ENCODE data around the gene SLC25A28.

The SLC25A28 gene

DNA sequence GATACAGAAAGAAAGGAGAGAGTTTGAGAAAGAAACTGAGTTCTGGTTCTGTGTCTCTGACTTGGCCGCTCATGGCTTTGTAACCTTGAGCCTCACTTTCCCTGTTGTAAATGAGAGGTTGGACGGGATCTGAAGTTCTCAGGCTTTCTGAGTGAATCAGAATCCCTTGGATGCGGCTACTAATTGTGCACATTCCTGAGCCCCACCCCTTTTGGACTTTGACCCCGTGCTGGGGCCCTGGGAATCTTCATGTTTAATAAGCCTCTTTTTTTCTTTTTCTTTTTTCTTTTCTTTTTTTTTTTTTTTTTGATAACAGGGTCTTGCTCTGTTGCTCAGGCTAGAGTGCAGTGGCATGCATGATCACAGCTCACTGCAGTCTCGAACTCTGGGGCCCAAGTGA, 26.9 kb downstream of the SLC25A28 start:
- no peak overlapping the region for H3K27ac ChIP-seq (ENCODE audit: low read depth, low read length)
- no peaks in the 10 kb centered on the region for H3K36me3 ChIP-seq (ENCODE audit: control insufficient read depth in 5 of 5, insufficient read depth in 5 of 5, low read length in 5 of 5)
- no peak overlapping the region for H3K9ac ChIP-seq (ENCODE audit: low read length in 5 of 5)
- no peaks in the 10 kb centered on the region for H3K9me3 ChIP-seq (ENCODE audit: control insufficient read depth in 5 of 5, low read length in 5 of 5)
- no peak overlapping the region for H3K4me3 ChIP-seq (ENCODE audit: low read depth in 1 of 5, low read length in 5 of 5)
- peaks cover 0 to 5% (median 0%) of the 10 kb centered on the region in 5 donors for H3K27me3 ChIP-seq (ENCODE audit: control insufficient read depth in 5 of 5, insufficient read depth in 4 of 5, low read length in 5 of 5)
- peaks cover 0 to 4% (median 0%) of the 10 kb centered on the region in 5 donors for H3K4me1 ChIP-seq (ENCODE audit: control insufficient read depth in 5 of 5, insufficient read depth in 5 of 5, low read length in 5 of 5)

- Histone ChIP-seq H3K9ac (ENCODE audit: low read length in 5 of 5) (no peak overlapping the region), H3K27me3 (ENCODE audit: control insufficient read depth in 5 of 5, insufficient read depth in 4 of 5, low read length in 5 of 5) (peaks cover 0 to 4% (median under 1%) of the 10 kb centered on the region in 5 donors), H3K36me3 (ENCODE audit: control insufficient read depth in 5 of 5, insufficient read depth in 5 of 5, low read length in 5 of 5) (no peaks in the 10 kb centered on the region), H3K9me3 (ENCODE audit: control insufficient read depth in 5 of 5, low read length in 5 of 5) (no peaks in the 10 kb centered on the region), H3K4me1 (ENCODE audit: control insufficient read depth in 5 of 5, insufficient read depth in 5 of 5, low read length in 5 of 5) (peaks cover 0 to 4% (median 0%) of the 10 kb centered on the region in 5 donors), H3K4me3 (ENCODE audit: low read depth in 1 of 5, low read length in 5 of 5) (no peak overlapping the region), H3K27ac (ENCODE audit: low read depth, low read length) (no peak overlapping the region)
Measured at GRCh38 chr10:99590799-99591198, 29.4 kb downstream of the SLC25A28 start.

DNA sequence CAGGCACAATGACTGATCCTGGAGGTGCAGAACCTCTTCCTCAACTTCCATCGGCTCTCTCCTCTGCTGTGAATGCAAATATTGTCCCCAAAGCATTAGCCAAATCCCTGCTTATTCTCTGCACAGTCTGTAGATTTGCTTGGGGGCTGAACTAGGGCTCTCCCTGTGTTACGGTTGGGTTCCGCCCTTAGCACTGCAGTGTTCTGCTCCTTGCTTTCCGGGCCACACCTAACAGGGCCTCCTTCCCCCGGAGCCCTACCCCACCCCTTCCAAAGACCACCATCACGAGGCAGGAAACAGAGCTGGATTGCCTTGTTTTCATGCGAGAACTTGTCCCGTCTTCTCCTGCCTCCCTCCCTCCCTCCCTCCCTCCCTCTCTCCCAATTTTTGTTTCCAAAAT, 36.6 kb downstream of the SLC25A28 start:
- H3K27ac ChIP-seq (ENCODE audit: low read depth, low read length): no peak overlapping the region
- H3K4me1 ChIP-seq (ENCODE audit: control insufficient read depth in 5 of 5, insufficient read depth in 5 of 5, low read length in 5 of 5): peaks cover 0 to 3% (median 0%) of the 10 kb centered on the region in 5 donors
- H3K27me3 ChIP-seq (ENCODE audit: control insufficient read depth in 5 of 5, insufficient read depth in 4 of 5, low read length in 5 of 5): peaks cover 0 to 8% (median 4%) of the 10 kb centered on the region in 5 donors
- H3K9ac ChIP-seq (ENCODE audit: low read length in 5 of 5): no peak overlapping the region
- H3K4me3 ChIP-seq (ENCODE audit: low read depth in 1 of 5, low read length in 5 of 5): no peak overlapping the region
- H3K36me3 ChIP-seq (ENCODE audit: control insufficient read depth in 5 of 5, insufficient read depth in 5 of 5, low read length in 5 of 5): no peaks in the 10 kb centered on the region
- H3K9me3 ChIP-seq (ENCODE audit: control insufficient read depth in 5 of 5, low read length in 5 of 5): no peaks in the 10 kb centered on the region

GRCh38 chr10:99582255-99582770, 37.9 kb downstream of the SLC25A28 start:
- H3K9me3 ChIP-seq (ENCODE audit: control insufficient read depth in 5 of 5, low read length in 5 of 5): no peaks in the 10 kb centered on the region
- H3K4me1 ChIP-seq (ENCODE audit: control insufficient read depth in 5 of 5, insufficient read depth in 5 of 5, low read length in 5 of 5): no peaks in the 10 kb centered on the region
- no peak overlapping the region for H3K27ac ChIP-seq (ENCODE audit: low read depth, low read length)
- H3K4me3 ChIP-seq (ENCODE audit: low read depth in 1 of 5, low read length in 5 of 5): no peak overlapping the region
- no peaks in the 10 kb centered on the region for H3K36me3 ChIP-seq (ENCODE audit: control insufficient read depth in 5 of 5, insufficient read depth in 5 of 5, low read length in 5 of 5)
- H3K27me3 ChIP-seq (ENCODE audit: control insufficient read depth in 5 of 5, insufficient read depth in 4 of 5, low read length in 5 of 5): peaks cover 0 to 8% (median 4%) of the 10 kb centered on the region in 5 donors
- no peak overlapping the region for H3K9ac ChIP-seq (ENCODE audit: low read length in 5 of 5)

- Histone ChIP-seq H3K9ac (ENCODE audit: low read length in 5 of 5) (no peak overlapping the region), H3K4me1 (ENCODE audit: control insufficient read depth in 5 of 5, insufficient read depth in 5 of 5, low read length in 5 of 5) (no peaks in the 10 kb centered on the region), H3K27ac (ENCODE audit: low read depth, low read length) (no peak overlapping the region), H3K9me3 (ENCODE audit: control insufficient read depth in 5 of 5, low read length in 5 of 5) (no peaks in the 10 kb centered on the region), H3K36me3 (ENCODE audit: control insufficient read depth in 5 of 5, insufficient read depth in 5 of 5, low read length in 5 of 5) (no peaks in the 10 kb centered on the region), H3K4me3 (ENCODE audit: low read depth in 1 of 5, low read length in 5 of 5) (no peak overlapping the region), H3K27me3 (ENCODE audit: control insufficient read depth in 5 of 5, insufficient read depth in 4 of 5, low read length in 5 of 5) (peaks cover 0 to 8% (median 3%) of the 10 kb centered on the region in 5 donors)
Measured at GRCh38 chr10:99579971-99580370, 40.3 kb downstream of the SLC25A28 start.

- no peaks in the 10 kb centered on the region for H3K4me1 ChIP-seq (ENCODE audit: control insufficient read depth in 5 of 5, insufficient read depth in 5 of 5, low read length in 5 of 5)
- peaks cover 0 to 7% (median 3%) of the 10 kb centered on the region in 5 donors for H3K27me3 ChIP-seq (ENCODE audit: control insufficient read depth in 5 of 5, insufficient read depth in 4 of 5, low read length in 5 of 5)
- H3K9me3 ChIP-seq (ENCODE audit: control insufficient read depth in 5 of 5, low read length in 5 of 5): no peaks in the 10 kb centered on the region
- H3K27ac ChIP-seq (ENCODE audit: low read depth, low read length): no peak overlapping the region
- H3K4me3 ChIP-seq (ENCODE audit: low read depth in 1 of 5, low read length in 5 of 5): no peak overlapping the region
- no peak overlapping the region for H3K9ac ChIP-seq (ENCODE audit: low read length in 5 of 5)
- H3K36me3 ChIP-seq (ENCODE audit: control insufficient read depth in 5 of 5, insufficient read depth in 5 of 5, low read length in 5 of 5): no peaks in the 10 kb centered on the region
Measured at GRCh38 chr10:99573790-99574189, 46.4 kb downstream of the SLC25A28 start.

DNA sequence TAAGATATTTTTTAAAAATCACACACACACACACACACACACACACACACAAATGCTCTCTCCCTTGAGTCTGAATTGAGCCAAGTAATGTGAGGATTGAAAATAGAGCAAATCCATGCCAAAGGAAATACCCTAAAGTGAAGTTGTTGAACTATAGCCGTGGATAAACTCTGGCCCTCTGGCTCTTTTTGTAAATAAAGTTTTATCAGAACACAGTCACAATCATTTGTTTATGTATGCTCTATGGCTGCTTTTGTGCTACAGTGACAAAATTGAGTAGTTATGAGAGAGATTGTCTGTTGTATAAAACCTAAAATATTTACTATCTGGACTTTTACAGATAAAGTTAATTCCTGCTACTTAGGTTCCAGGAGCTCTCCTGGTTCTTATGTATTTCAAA, 48.4 kb downstream of the SLC25A28 start:
- Histone ChIP-seq H3K4me1 (ENCODE audit: control insufficient read depth in 5 of 5, insufficient read depth in 5 of 5, low read length in 5 of 5) (no peaks in the 10 kb centered on the region), H3K27me3 (ENCODE audit: control insufficient read depth in 5 of 5, insufficient read depth in 4 of 5, low read length in 5 of 5) (peaks cover 0 to 7% (median 3%) of the 10 kb centered on the region in 5 donors), H3K9ac (ENCODE audit: low read length in 5 of 5) (no peak overlapping the region), H3K36me3 (ENCODE audit: control insufficient read depth in 5 of 5, insufficient read depth in 5 of 5, low read length in 5 of 5) (no peaks in the 10 kb centered on the region), H3K27ac (ENCODE audit: low read depth, low read length) (no peak overlapping the region), H3K9me3 (ENCODE audit: control insufficient read depth in 5 of 5, low read length in 5 of 5) (no peaks in the 10 kb centered on the region), H3K4me3 (ENCODE audit: low read depth in 1 of 5, low read length in 5 of 5) (no peak overlapping the region)

DNA sequence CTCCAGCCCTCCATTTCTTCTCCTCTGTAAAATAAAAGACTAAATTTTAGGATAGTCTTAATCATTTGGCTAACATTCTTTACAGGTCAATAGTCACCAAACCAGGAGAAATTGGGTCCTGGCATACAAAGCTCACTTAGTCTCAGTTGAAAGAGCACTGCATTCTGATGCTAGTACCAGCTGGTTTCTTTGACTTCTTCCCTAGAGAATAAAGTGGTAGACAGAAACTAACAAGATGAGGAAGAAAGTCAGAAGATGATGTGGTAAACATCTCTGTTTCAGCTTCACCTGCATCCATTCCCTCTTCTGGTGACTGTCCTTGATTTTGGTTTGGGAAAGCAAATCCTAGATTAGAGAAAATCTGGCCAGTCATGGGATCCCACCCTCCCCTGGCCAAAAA, 50.3 kb downstream of the SLC25A28 start:
- Histone ChIP-seq H3K9me3 (ENCODE audit: control insufficient read depth in 5 of 5, low read length in 5 of 5) (no peaks in the 10 kb centered on the region), H3K36me3 (ENCODE audit: control insufficient read depth in 5 of 5, insufficient read depth in 5 of 5, low read length in 5 of 5) (no peaks in the 10 kb centered on the region), H3K4me3 (ENCODE audit: low read depth in 1 of 5, low read length in 5 of 5) (no peak overlapping the region), H3K9ac (ENCODE audit: low read length in 5 of 5) (no peak overlapping the region), H3K4me1 (ENCODE audit: control insufficient read depth in 5 of 5, insufficient read depth in 5 of 5, low read length in 5 of 5) (no peaks in the 10 kb centered on the region), H3K27ac (ENCODE audit: low read depth, low read length) (no peak overlapping the region), H3K27me3 (ENCODE audit: control insufficient read depth in 5 of 5, insufficient read depth in 4 of 5, low read length in 5 of 5) (peaks cover 0 to 7% (median 5%) of the 10 kb centered on the region in 5 donors)

GRCh38 chr10:99569253-99569939, 50.8 kb downstream of the SLC25A28 start:
- Histone ChIP-seq H3K4me1 (ENCODE audit: control insufficient read depth in 5 of 5, insufficient read depth in 5 of 5, low read length in 5 of 5) (no peaks in the 10 kb centered on the region), H3K4me3 (ENCODE audit: low read depth in 1 of 5, low read length in 5 of 5) (no peak overlapping the region), H3K9ac (ENCODE audit: low read length in 5 of 5) (no peak overlapping the region), H3K9me3 (ENCODE audit: control insufficient read depth in 5 of 5, low read length in 5 of 5) (no peaks in the 10 kb centered on the region), H3K27ac (ENCODE audit: low read depth, low read length) (no peak overlapping the region), H3K27me3 (ENCODE audit: control insufficient read depth in 5 of 5, insufficient read depth in 4 of 5, low read length in 5 of 5) (peaks cover 0 to 7% (median 5%) of the 10 kb centered on the region in 5 donors), H3K36me3 (ENCODE audit: control insufficient read depth in 5 of 5, insufficient read depth in 5 of 5, low read length in 5 of 5) (no peaks in the 10 kb centered on the region)

- Histone ChIP-seq H3K27ac (ENCODE audit: low read depth, low read length) (no peak overlapping the region), H3K9ac (ENCODE audit: low read length in 5 of 5) (no peak overlapping the region), H3K36me3 (ENCODE audit: control insufficient read depth in 5 of 5, insufficient read depth in 5 of 5, low read length in 5 of 5) (no peaks in the 10 kb centered on the region), H3K4me3 (ENCODE audit: low read depth in 1 of 5, low read length in 5 of 5) (no peak overlapping the region), H3K9me3 (ENCODE audit: control insufficient read depth in 5 of 5, low read length in 5 of 5) (no peaks in the 10 kb centered on the region), H3K4me1 (ENCODE audit: control insufficient read depth in 5 of 5, insufficient read depth in 5 of 5, low read length in 5 of 5) (no peaks in the 10 kb centered on the region), H3K27me3 (ENCODE audit: control insufficient read depth in 5 of 5, insufficient read depth in 4 of 5, low read length in 5 of 5) (peaks cover 0 to 7% (median 0%) of the 10 kb centered on the region in 5 donors)
Measured at GRCh38 chr10:99565166-99565565, 55.1 kb downstream of the SLC25A28 start.
